Stimulated activated CD4-positive, alpha-beta T cell treated with anti-CD3 and anti-CD28 coated beads, Interleukin-15, amount 100 ng/mL, for 1 hour (primary cell): ENCODE data around the gene EEF1E1.
A peak's percentile ranks its signal among the peaks of the same experiment; 100 is the strongest.
"Not testable (repeated sequence)": the region's sequence is repeated elsewhere in the genome, so short reads cannot be mapped to it uniquely, and the experiment has no call there.

ENCODE experiments used
- DNase-seq, 2 donors: peaks; one replicate each; pipeline ENCODE4 v3.0.0-alpha.2; 2020; ENCODE audit warnings: low read depth in 1 of 2, low spot score in 1 of 2

Gene EEF1E1

GRCh38 chr6:8064638-8065518 is 37.5 kb downstream of the EEF1E1 start:
- no peak for DNase-seq

- DNase-seq, result peak; percentile 92 to 98
Measured at GRCh38 chr6:8063761-8064637, 38.3 kb downstream of the EEF1E1 start, which contains the start of gene BLOC1S5. BLOC1S5 (minus strand) TSS chr6:8064389; CDS start chr6:8064376, 13 bp downstream.

DNA sequence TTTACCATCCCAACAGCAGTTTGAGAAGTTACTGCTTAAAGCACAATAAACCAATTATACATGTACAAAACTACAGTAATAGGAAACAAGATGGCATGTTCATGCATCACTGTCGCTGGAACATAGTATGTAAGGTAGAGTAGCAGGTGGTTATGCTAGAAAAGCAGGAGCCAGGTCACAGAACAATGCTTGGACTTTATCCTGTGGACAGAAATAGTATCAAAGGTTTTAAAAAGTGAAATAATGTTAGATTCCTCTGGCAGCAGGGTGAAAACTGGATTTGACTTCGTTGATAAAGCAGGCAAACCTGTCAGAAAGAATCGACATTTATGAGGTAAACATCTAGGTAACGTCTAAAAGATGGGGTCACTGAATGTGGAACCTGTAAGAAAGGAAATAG is 40.6 kb downstream of the EEF1E1 start:
- DNase-seq, result no peak

GRCh38 chr6:8060346-8060745 is 42.0 kb downstream of the EEF1E1 start:
- no peak for DNase-seq

- DNase-seq, result no peak
Measured at GRCh38 chr6:8059129-8059528, 43.2 kb downstream of the EEF1E1 start.

DNA sequence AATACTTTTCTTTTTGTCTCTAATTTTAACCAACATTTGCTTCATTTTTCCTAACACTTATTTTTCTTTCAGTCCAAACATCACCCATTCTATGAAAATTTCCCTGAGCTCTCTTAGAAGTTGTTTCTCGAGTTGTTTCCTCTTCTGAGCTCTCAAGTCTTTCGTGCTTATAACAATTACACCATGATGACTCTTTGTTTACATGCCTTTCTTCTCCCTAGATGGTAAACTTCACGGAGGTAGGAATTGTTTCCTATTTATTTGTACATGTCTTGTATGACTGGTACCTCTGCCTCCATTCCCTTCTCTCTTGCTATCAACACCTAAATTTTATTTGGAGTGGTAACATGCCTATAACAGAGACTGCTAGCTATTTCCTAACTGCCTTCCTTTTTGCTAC is 44.6 kb downstream of the EEF1E1 start:
- no peak for DNase-seq

DNA sequence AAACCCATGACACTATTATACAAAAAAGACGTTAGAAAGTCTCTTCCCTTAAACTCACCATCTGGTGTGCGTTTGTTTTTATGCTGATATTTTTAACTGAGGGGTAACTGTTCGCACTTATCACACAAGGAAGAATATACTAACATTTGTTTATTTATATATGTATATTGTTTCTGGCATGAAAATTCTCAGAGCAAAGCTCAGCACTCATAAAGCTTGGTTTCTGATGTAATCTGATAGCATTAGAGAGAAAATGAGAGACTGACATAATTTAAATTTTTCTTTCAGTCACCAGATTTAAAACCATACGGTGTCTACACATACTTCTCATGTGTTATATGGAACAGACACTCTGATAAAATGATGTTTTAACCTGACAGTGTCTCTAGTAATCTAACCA is 45.1 kb downstream of the EEF1E1 start:
- DNase-seq, result no peak

GRCh38 chr6:8054276-8054675 is 48.1 kb downstream of the EEF1E1 start:
- no peak for DNase-seq

- DNase-seq, result no peak
Measured at GRCh38 chr6:8047541-8048292, 54.6 kb downstream of the EEF1E1 start.

DNA sequence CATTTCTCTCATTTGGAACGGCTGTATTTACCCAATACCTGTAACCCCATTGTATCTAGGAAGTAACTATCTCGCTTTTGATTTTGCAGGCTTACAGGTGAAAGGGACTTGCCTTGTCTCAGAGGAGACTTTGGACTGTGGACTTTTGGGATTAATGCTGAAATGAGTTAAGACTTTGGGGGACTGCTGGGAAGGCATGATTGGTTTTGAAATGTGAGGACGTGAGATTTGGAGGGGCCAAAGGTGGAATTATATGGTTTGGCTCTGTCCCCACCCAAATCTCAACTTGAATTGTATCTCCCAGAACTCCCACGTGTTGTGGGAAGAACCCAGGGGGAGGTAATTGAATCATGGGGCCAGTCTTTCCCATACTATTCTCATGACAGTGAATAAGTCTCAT is 56.6 kb downstream of the EEF1E1 start:
- DNase-seq, result not testable (repeated sequence)

- no peak for DNase-seq
Measured at GRCh38 chr6:8043221-8043620, 59.1 kb downstream of the EEF1E1 start.

DNA sequence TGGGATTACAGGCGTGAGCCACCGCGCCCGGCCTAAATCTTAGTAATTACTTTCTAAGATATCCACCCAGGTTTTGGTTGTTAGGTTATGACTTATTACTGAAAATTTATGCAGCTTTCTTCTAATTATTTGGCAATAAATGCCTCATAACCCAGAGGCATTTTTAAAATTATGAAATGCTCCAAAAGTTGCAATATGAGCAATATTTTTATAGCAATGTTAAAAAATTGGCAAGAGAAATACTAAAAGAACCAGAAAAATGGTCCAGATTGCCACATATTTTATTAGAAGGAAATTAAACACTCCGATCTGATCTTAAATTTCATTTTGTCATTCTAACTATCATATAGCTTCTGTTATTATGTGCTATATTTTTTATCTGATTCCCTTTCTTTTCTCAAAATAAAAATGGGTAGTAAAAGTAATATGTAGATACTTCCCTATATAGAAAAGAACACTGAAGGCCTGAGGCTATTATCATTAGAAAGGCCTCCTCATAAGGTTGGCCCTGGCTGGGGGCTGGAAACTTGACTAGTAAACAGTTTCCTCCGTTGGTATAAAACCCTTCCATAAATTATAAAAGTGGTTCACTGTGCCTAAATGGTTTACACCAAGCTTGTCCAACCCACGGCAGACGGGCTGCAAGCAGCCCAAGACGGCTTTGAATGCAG is 60.3 kb downstream of the EEF1E1 start:
- no peak for DNase-seq

DNA sequence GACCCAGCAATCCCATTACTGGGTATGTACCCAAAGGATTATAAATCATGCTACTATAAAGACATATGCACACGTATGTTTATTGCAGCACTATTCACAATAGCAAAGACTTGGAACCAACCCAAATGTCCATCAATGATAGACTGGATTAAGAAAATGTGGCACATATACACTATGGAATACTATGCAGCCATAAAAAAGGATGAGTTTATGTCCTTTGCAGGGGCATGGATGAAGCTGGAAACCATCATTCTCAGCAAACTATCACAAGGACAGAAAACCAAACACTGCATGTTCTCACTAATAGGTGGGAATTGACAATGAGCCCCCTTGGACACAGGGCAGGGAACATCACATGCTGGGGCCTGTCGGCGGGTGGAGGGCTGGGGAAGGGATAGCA is 68.2 kb downstream of the EEF1E1 start:
- DNase-seq, result not testable (repeated sequence)

- DNase-seq, result no peak
Measured at GRCh38 chr6:8030920-8031319, 71.4 kb downstream of the EEF1E1 start.
